NCI-H1048 (cell line): ENCODE data around the gene P4HB.

Source experiments
- DNase-seq: peaks from one replicate; lab custom pipeline; 2025; lab: John Stamatoyannopoulos, UW

The P4HB gene

DNA sequence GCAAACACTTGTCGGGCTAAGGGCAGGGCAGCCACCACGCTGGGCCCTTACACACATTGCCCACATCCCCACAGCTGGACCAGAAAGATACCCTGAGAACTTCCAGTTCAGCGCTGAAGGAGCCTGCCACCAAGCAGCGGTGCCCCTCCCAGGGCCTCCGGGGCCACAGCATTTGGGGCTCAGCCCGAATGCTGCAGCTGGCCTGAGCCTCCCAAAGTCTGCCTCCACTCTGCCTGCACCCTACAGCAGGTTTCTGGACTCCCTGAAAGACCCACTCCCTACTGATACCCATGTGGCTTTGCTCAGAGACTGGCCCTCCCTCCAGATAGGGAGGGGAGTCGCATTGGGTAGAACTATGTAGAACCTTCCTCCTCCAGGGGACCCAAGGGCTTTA is 28.8 kb downstream of the P4HB start:
- DNase-seq, result no peak

DNA sequence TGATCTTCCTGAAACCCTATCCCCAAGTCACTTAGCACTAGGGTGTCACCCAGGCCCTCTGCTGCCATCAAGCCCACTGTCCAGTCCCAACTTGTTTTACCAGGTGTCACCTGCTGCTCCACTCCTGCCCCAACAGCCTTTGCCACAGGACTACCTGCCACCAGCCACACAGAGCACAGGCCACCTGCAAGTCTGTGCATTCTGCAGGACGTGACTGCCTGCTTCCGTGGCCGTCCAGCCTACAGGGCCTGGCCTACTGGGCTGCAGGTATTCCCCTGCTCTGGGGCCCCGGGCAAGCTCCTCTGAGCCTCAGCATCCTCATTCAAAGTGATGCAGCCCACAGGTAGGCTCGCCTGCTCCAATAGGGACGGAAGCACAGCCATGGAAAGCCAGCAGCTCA is 30.5 kb downstream of the P4HB start:
- DNase-seq, result no peak

DNA sequence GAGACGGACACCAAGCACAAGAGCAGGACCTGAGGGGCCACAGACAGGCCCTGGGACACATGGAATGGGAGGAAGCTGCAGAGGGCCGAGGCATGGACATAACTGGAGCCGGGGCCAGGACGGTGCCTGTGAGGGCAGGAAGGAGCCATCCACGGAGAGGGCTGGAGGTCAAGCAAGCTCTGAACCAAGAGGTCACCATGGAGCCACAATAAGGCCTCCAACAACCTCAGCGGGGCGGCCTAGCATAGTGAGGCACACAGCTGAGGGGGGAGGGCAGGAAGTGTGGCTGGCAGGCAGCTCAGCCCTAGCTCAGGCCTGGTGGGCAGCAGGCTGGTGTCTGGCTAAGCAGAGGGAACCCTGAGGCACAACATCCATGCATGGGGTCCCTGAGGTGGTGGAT is 31.7 kb downstream of the P4HB start:
- DNase-seq, result no peak

DNA sequence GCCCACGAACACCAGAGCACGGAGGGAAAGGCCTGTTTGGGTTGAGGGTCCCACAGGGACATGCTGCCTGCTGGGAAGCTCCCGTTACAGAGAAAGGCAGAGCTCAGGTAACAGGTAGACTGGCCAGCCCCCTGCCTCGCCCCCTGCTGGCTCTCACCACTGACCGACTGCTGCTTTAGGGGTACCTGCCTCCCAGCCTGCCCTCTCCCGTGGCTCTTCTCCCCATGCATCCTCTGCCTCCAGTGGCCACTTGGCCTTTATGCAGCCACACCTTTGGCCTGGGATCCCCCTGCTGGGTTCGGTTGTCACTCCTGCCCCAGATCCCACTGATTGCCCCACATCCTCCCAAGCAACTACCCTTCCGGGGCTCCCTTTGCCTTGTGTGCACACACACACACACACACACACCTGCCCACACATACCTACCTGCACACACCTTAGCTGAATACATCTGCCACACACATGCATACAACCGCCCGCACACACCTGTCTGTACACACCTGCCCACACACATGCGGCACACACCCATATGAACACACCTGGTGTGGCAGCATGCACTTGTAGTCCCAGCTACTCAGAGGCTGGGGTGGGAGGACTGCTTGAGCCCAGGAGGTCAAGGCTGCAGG is 34.4 kb downstream of the P4HB start:
- no peak for DNase-seq

DNA sequence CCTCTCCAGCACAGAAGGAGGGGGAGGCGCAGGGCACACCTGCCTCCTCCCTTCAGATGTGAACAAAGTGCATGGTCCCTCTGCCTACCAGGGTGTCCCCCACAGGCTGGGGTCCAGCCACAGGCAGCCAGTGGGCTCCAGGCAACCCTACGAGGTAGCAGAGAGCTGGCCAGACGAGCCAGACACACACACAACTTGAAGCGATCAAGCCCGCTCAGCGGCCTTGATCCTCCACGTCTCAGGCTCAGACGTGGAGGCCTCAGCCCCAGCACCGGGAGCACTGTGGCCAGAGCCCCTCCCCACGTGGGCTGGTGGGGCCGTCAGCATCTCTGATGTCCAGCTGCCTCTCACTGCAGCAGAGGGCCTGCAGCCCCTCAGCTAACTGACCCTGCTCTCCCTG is 35.7 kb downstream of the P4HB start:
- DNase-seq, result no peak

DNA sequence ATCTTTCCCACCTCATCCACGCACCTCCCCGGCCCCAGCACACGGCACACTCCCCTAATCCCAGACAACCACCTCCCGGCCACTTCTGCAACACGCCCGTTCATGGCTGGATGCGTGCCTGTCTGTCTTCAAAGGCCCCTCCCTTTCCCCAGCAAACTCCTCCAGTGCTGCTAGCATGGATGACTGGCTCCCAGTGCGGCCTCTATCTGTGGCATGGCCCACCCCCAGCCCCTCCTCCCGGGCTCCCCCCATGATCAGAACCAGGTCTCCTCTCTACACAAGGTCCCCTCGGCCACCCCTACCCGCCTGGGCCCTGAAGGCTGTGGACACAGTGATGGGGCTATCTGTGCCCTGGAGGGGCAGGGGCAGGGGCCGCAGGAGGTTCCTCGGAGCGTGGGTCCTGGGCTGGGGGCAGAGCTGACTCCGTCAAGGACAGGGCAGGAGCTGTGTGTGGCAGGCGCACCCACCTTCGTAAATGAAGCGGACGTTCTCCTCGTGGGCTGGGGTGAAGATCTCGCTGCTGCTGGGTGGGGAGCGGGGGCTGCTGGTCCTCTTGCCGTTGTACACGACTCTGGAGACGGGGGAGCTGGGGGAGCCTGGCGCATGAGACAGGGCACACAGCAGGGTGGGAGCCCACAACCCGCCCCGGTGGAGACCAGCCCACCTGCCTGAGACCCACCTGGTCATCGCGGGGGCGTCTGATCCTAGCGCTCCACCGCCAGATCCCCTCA is 36.4 kb downstream of the P4HB start:
- DNase-seq, result no peak

DNA sequence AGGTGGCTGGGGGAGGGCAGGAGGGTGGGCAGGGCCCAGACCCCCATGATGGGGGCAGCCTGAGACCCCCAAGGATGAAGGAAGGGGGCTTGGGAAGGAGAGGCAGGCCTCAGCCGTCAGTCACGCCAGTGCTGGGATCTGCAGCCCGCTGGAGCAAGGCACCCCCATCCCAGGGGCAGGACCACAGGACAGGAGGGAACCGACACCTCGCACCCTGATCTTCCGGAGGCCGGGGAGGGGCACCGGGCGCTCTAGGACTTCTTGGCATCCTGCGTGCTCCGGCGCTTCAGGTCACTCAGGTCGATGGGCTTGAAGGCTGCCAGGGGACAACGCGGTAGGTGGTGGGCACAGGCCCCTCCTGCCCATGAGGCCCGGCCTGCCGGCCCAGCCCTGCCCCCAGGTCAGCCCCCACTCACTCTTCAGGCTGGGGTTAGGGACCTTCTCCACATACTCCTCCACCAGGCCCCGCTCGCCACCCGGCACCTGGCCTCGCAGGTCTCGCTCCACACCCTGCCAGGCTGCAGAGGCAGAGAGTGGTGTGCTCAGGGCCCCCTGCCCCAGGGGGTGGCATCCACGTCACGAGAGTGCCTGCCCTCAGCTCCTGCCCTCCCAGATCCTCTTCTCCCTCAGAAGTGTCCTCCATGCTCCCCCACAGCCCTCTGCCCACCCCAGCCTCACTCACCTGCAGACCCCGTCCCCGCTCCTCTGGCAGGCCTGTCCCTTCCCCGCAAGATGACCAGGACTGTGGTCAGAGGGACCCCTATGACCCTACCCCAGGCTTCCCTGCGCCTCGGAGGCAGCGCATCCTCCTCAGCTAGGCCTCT is 37.1 kb downstream of the P4HB start:
- DNase-seq, result no peak

DNA sequence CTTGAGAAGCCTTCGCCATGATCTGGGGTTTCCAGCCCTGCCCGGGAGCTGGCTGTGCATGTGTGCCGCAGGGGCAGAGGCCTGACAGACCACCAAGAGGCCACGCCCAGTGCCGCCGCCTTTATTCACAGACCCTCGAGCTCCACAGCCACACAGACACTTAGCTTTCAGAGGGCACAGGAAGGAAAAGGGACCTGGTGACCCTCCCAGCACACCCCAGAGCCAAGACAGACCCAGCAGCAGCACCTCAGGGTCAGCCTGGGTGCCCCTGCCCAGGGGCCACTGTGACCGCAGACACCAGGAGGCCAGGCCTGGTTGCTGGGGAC is 38.1 kb downstream of the P4HB start:
- no peak for DNase-seq

GRCh38 chr17:81821603-81822311 is 38.6 kb downstream of the P4HB start:
- peak; percentile 46 for DNase-seq

DNA sequence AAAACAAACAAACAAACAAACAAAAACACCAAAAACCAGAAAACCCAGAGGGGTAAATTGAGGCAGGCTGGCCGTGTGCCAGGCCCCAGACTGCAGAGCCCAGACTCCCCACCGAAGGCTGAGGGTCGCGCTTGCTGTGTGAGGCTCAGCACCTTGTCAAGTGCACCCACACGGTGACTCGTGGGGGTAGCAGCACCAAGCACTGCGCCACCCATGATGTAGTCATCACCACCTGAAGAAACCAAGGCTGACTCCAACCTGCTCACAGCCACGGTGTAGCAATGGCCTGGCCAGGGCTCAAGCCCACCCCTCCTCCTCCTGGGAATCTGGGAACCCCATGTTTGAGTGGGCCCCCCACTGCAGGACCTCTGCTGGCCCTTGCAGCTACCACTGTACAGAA is 39.2 kb downstream of the P4HB start:
- DNase-seq, result no peak

- no peak for DNase-seq
Measured at GRCh38 chr17:81819708-81820107, 40.6 kb downstream of the P4HB start.

- no peak for DNase-seq
Measured at GRCh38 chr17:81817758-81818147, 42.6 kb downstream of the P4HB start.

DNA sequence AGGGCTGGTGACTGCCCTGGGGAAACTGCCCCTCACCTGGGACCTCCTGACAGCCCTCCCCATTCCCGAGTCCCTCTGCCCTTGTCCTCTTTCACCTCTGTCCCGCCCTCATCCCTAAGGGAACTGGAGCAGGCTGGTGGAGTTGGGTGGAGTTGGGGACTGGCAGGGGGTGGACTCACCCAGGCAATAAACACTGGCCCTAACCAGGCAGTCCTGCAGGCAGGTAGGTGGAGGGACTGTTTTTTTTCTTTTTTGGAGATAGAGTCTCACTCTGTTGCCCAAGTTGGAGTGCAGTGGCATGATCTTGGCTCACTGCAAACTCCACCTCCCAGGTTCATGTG is 44.7 kb downstream of the P4HB start:
- no peak for DNase-seq

GRCh38 chr17:81814748-81815645 is 45.3 kb downstream of the P4HB start:
- no peak for DNase-seq

- DNase-seq, result no peak
Measured at GRCh38 chr17:81813861-81814683, 46.3 kb downstream of the P4HB start.

GRCh38 chr17:81813371-81813684 is 47.0 kb downstream of the P4HB start:
- no peak for DNase-seq

GRCh38 chr17:81812571-81813370 is 47.6 kb downstream of the P4HB start:
- no peak for DNase-seq

- no peak for DNase-seq
Measured at GRCh38 chr17:81811705-81812570, 48.4 kb downstream of the P4HB start.
